Upper lobe of right lung (tissue), 1 donor: ENCODE data around the gene MRPL20. TPM values are rescaled to one million over a fixed set of nuclear protein-coding genes. Genes with fewer than 3 reads are reported as not detected.
A peak's percentile ranks its signal among the peaks of the same experiment; 100 is the strongest.

Experiments
- ATAC-seq: fragments of 200-7000 bp; cut with Tn5 transposase; one replicate; pipeline ENCODE4 v1.9.1; 2020; ENCODE audit warnings: mild to moderate bottlenecking, moderate library complexity
- DNase-seq: peaks from one replicate; pipeline ENCODE4 v3.0.0-alpha.2; 2020
- H3K27ac ChIP-seq: fragments of 200-600 bp; one replicate; pipeline ENCODE4 v1.8.0; 2022
- H3K27me3 ChIP-seq: fragments of 200-600 bp; one replicate; pipeline ENCODE4 v1.8.0; 2022; ENCODE audit warnings: mild to moderate bottlenecking
- H3K36me3 ChIP-seq: fragments of 200-600 bp; one replicate; pipeline ENCODE4 v1.8.0; 2022
- H3K4me1 ChIP-seq: fragments of 200-600 bp; one replicate; pipeline ENCODE4 v1.8.0; 2022
- H3K4me3 ChIP-seq: fragments of 200-600 bp; one replicate; pipeline ENCODE4 v1.8.0; 2022; ENCODE audit warnings: mild to moderate bottlenecking
- H3K9me3 ChIP-seq: fragments of 200-600 bp; one replicate; pipeline ENCODE4 v1.8.0; 2022
- CTCF ChIP-seq: fragments of 200-600 bp; IDR thresholded peaks from one replicate; pipeline ENCODE4 v1.8.0; 2022; ENCODE audit warnings: antibody characterized with exemption
- intact Hi-C: fragments of 100-400 bp; cut with DNase I; formaldehyde crosslinking; loops from one replicate; pipeline ENCODE4 v1.11.0; 2022
- total RNA-seq: library from RNA; stranded (reverse); fragmentation: NEBNext Ultra II Directional; extraction: Animal tissue kit (Norgen Biotek cat#: 25700); gene quantifications from one replicate; pipeline ENCODE4 v1.2.1, GENCODE V29; 2021
- donor health status: DM: no; HTN: yes; CAD: no; lungs with severe emphysema.

MRPL20 gene
- total RNA-seq, 1 donor from 2014 or later, result 80.7 TPM

GRCh38 chr1:1356166-1356795 lies 50.8 kb downstream of the MRPL20 start:
- DNase-seq (no peak), ATAC-seq (no peak)
- peak overlapping the region; percentile 81 for H3K27ac ChIP-seq
- peaks cover 35% of the 10 kb centered on the region for H3K4me1 ChIP-seq
- no peaks in the 10 kb centered on the region for H3K9me3 ChIP-seq
- TF ChIP-seq CTCF, result no peak
- no peaks in the 10 kb centered on the region for H3K36me3 ChIP-seq
- H3K27me3 ChIP-seq, result peaks cover 23% of the 10 kb centered on the region
- peak overlapping the region; percentile 54 for H3K4me3 ChIP-seq
- intact Hi-C loops, result no loop called here

- Histone ChIP-seq H3K4me1 (peaks cover 31% of the 10 kb centered on the region), H3K9me3 (no peaks in the 10 kb centered on the region), H3K4me3 (peak overlapping the region; percentile 21), H3K36me3 (no peaks in the 10 kb centered on the region), H3K27me3 (peaks cover 23% of the 10 kb centered on the region), H3K27ac (no peak overlapping the region)
- DNase-seq, result no peak
- intact Hi-C loops, result no loop called here
- ATAC-seq, result peak; percentile 48
- no peak for TF ChIP-seq CTCF
These were observed 51.7 kb downstream of the MRPL20 start for GRCh38 chr1:1355416-1355815.

GRCh38 chr1:1354271-1355247 lies 52.5 kb downstream of the MRPL20 start:
- no peak for DNase-seq
- ATAC-seq, result no peak
- no peak for TF ChIP-seq CTCF
- H3K36me3 ChIP-seq, result no peaks in the 10 kb centered on the region
- H3K27ac ChIP-seq, result no peak overlapping the region
- H3K4me3 ChIP-seq, result peak overlapping the region; percentile 21
- intact Hi-C loops, result no loop called here
- H3K27me3 ChIP-seq, result peaks cover 23% of the 10 kb centered on the region
- no peaks in the 10 kb centered on the region for H3K9me3 ChIP-seq
- H3K4me1 ChIP-seq, result peaks cover 31% of the 10 kb centered on the region

GRCh38 chr1:1353389-1354151 lies 53.5 kb downstream of the MRPL20 start:
- Histone ChIP-seq H3K4me1 (peaks cover 25% of the 10 kb centered on the region), H3K9me3 (no peaks in the 10 kb centered on the region), H3K27me3 (peaks cover 22% of the 10 kb centered on the region), H3K4me3 (no peak overlapping the region), H3K27ac (no peak overlapping the region), H3K36me3 (no peaks in the 10 kb centered on the region)
- ATAC-seq, result no peak
- no peak for DNase-seq
- TF ChIP-seq CTCF, result no peak
- intact Hi-C loops, result no loop called here

GRCh38 chr1:1352786-1353388 lies 54.2 kb downstream of the MRPL20 start:
- no peak for TF ChIP-seq CTCF
- no peak for DNase-seq
- Histone ChIP-seq H3K4me1 (peaks cover 26% of the 10 kb centered on the region), H3K27me3 (peaks cover 15% of the 10 kb centered on the region), H3K9me3 (no peaks in the 10 kb centered on the region), H3K4me3 (no peak overlapping the region), H3K36me3 (no peaks in the 10 kb centered on the region), H3K27ac (no peak overlapping the region)
- intact Hi-C loops, result no loop called here
- no peak for ATAC-seq
